CD4-positive, alpha-beta T cell treated with Interleukin-1 beta for 1 hour (primary cell): ENCODE results near the gene HERC2.

ENCODE experiments used
- DNase-seq, 2 donors: peaks; one replicate each; pipeline ENCODE4 v3.0.0-alpha.2; 2020 to 2022

Gene HERC2

GRCh38 chr15:28093752-28094535 is 228.0 kb downstream of the HERC2 start:
- no peak for DNase-seq

- no peak for DNase-seq
Observed at GRCh38 chr15:28091313-28091712, 230.7 kb downstream of the HERC2 start.

- peak; percentile 54 to 62 for DNase-seq
Observed at GRCh38 chr15:28086175-28086703, 235.7 kb downstream of the HERC2 start.

GRCh38 chr15:28085489-28086174 is 236.3 kb downstream of the HERC2 start:
- no peak for DNase-seq

GRCh38 chr15:28084547-28084946 is 237.4 kb downstream of the HERC2 start:
- no peak for DNase-seq

- no peak for DNase-seq
Observed at GRCh38 chr15:28082891-28083684, 238.9 kb downstream of the HERC2 start.

GRCh38 chr15:28081594-28081993 is 240.4 kb downstream of the HERC2 start:
- DNase-seq: no peak

- no peak for DNase-seq
Observed at GRCh38 chr15:28080386-28080785, 241.6 kb downstream of the HERC2 start.

- DNase-seq: no peak
Observed at GRCh38 chr15:28079313-28079969, 242.5 kb downstream of the HERC2 start.

- no peak for DNase-seq
Observed at GRCh38 chr15:28078191-28078719, 243.7 kb downstream of the HERC2 start.

GRCh38 chr15:28075573-28075972 is 246.4 kb downstream of the HERC2 start:
- no peak for DNase-seq

- no peak for DNase-seq
Observed at GRCh38 chr15:28068930-28069329, 253.0 kb downstream of the HERC2 start.

GRCh38 chr15:28066231-28066630 is 255.7 kb downstream of the HERC2 start:
- DNase-seq: no peak
